ENCODE data around the gene KIF5C.

- TF ChIP-seq CTCF (IDR thresholded peaks at IDR 0.05) = no peak
- no peak for TF ChIP-seq ZFX (IDR thresholded peaks at IDR 0.05; ENCODE audit: borderline replicate concordance)
Observed at GRCh38 chr2:148949348-148949747, 74.3 kb downstream of the KIF5C start.
